ENCODE measurements around the gene TPSG1. TPM values are rescaled to one million over a fixed set of nuclear protein-coding genes. Genes with fewer than 3 reads are reported as not detected.

Gene TPSG1
- total and polyA plus RNA-seq, 10 of the 15 experiments (the other 5 are each of a cell fraction or from before 2014, with no cell fraction given) = not detected

- H3K36me3 ChIP-seq (ENCODE audit: control insufficient read depth in 2 of 2, insufficient read depth in 2 of 2, low read length in 1 of 2) = no peaks in the 10 kb centered on the region
- H3K79me2 ChIP-seq (ENCODE audit: control insufficient read depth, insufficient read depth, low read length) = no peaks in the 10 kb centered on the region
- no peaks in the 10 kb centered on the region for H3K4me1 ChIP-seq (ENCODE audit: control insufficient read depth, insufficient read depth, low read length)
- no peaks in the 10 kb centered on the region for H3K27me3 ChIP-seq (replicated peaks in 1 of 2; ENCODE audit: control insufficient read depth in 2 of 2, insufficient read depth in 2 of 2, low read length in 1 of 2)
- SMC1A ChIA-PET (ENCODE audit: uncharacterized antibody, unreplicated experiment) = no interaction called here
- in situ Hi-C loops (cut with MboI) (no loop called here), intact Hi-C loops (cut with micrococcal nuclease; ENCODE audit: unreplicated experiment) (no loop called here)
- H3K4me3 ChIP-seq = no peak overlapping the region
- WGBS (ENCODE audit: insufficient coverage, insufficient replicate concordance, low lambda C conversion rate, missing lambda C conversion rate) = 29% methylated on average over 13 of the region's 13 CpGs
- no peak overlapping the region for H3K9ac ChIP-seq (ENCODE audit: control insufficient read depth, insufficient read depth, low read length)
- TF ChIP-seq USF1 (IDR thresholded peaks at IDR 0.05; ENCODE audit: borderline replicate concordance, extremely low read length, insufficient read depth, low read depth, low read length) (no peak), CUX1 (IDR thresholded peaks at IDR 0.05; ENCODE audit: insufficient replicate concordance, low read depth, low read length) (no peak), CHD1 (IDR thresholded peaks at IDR 0.05; ENCODE audit: low read depth, low read length) (no peak), ZBED1 (IDR thresholded peaks at IDR 0.05; ENCODE audit: borderline replicate concordance) (no peak), ZBTB11 (CRISPR knock-in tag; IDR thresholded peaks at IDR 0.05) (no peak), SKIL (IDR thresholded peaks at IDR 0.05; ENCODE audit: low read depth, poor library complexity, severe bottlenecking) (no peak), REST (IDR thresholded peaks at IDR 0.05; ENCODE audit: low read depth, low read length) (no peak), POLR2A (IDR thresholded peaks at IDR 0.05; ENCODE audit: low read depth, low read length) (no peak), ZNF622 (IDR thresholded peaks at IDR 0.05) (no peak)
- POLR2A ChIA-PET = no interaction called here
- DNase-seq (ENCODE audit: low read depth, low spot score) (no peak), ATAC-seq (no peak), FAIRE-seq (no peak)
- H4K20me1 ChIP-seq (ENCODE audit: control insufficient read depth, insufficient read depth) = no peaks in the 10 kb centered on the region
- RAD21 ChIA-PET (ENCODE audit: unreplicated experiment) = no interaction called here
- BruUV-seq (replicated peaks) = no TSS peak
- no peaks in the 10 kb centered on the region for H3K9me3 ChIP-seq (replicated peaks; ENCODE audit: control insufficient read depth, insufficient read depth, low read length)
- no peak overlapping the region for H2AFZ ChIP-seq (ENCODE audit: control insufficient read depth, low read depth, low read length)
- no peak overlapping the region for H3K27ac ChIP-seq (ENCODE audit: control insufficient read depth, insufficient read depth)
- CTCF ChIA-PET = no interaction called here
- no peak overlapping the region for H3K4me2 ChIP-seq (ENCODE audit: control insufficient read depth, insufficient read depth)
Observed at GRCh38 chr16:1172651-1173050, 52.4 kb downstream of the TPSG1 start.

All from GM12878 (cell line).